HEK293 (cell line): Measurements from ENCODE around the gene PLEKHA8.
A peak's percentile ranks its signal among the peaks of the same experiment; 100 is the strongest.

Experiments
- CTCF ChIA-PET: fragments of 350-600 bp; formaldehyde crosslinking; extraction: SDS; loops from one replicate; lab custom pipeline; 2021; ENCODE audit warnings: antibody characterized with exemption; lab: Yijun Ruan, JAX
- POLR2A ChIA-PET: fragments of 300-600 bp; formaldehyde crosslinking; extraction: SDS; loops from one replicate; lab custom pipeline; 2020; ENCODE audit warnings: antibody characterized with exemption, inconsistent platforms; lab: Yijun Ruan, JAX
- H3K27ac ChIP-seq: fragments of 200-500 bp; sonication (Bioruptor generic); 2 replicates; pipeline ENCODE4 v1.5.1; 2014; ENCODE audit warnings: low read depth, low read length, control low read depth, inconsistent platforms; ENCODE audit errors: extremely low read depth
- H3K36me3 ChIP-seq, 2 experiments: fragments of 200-500 bp in 1 of 2; sonication (Bioruptor generic) in 1 of 2; 1 replicate in 1 of 2; 2 replicates in 1 of 2; pipeline ENCODE4 v1.5.1; 2014 to 2017; ENCODE audit warnings: inconsistent platforms in 2 of 2, low read length in 2 of 2; ENCODE audit not compliant: control insufficient read depth in 2 of 2, insufficient read depth in 1 of 2
- H3K4me1 ChIP-seq: fragments of 200-500 bp; sonication (Bioruptor generic); 2 replicates; pipeline ENCODE4 v1.5.1; 2014; ENCODE audit warnings: mild to moderate bottlenecking, low read length, inconsistent platforms; ENCODE audit not compliant: control insufficient read depth, insufficient read depth
- H3K4me3 ChIP-seq: 2 replicates; pipeline ENCODE4 v1.5.1; 2011; ENCODE audit warnings: low read depth, mild to moderate bottlenecking, control low read depth, low read length, moderate library complexity
- H3K9me3 ChIP-seq: fragments of 200-500 bp; sonication (Bioruptor generic); 2 replicates; pipeline ENCODE4 v1.5.1; 2014; ENCODE audit warnings: low read depth, low read length, inconsistent platforms; ENCODE audit not compliant: control insufficient read depth, insufficient read depth
- KLF10 ChIP-seq: fragments of 450-650 bp; IDR thresholded peaks from 2 replicates; pipeline ENCODE4 v1.5.1; 2018; ENCODE audit warnings: missing biosample characterization, mild to moderate bottlenecking, missing genetic modification characterization
- ZFHX2 ChIP-seq: fragments of 450-650 bp; formaldehyde crosslinking; conservative IDR thresholded peaks from 2 replicates; pipeline ENCODE4 v1.5.1; 2016; ENCODE audit warnings: missing biosample characterization, missing genetic modification characterization
- ZIC2 ChIP-seq: fragments of 450-650 bp; formaldehyde crosslinking; IDR thresholded peaks from 2 replicates; pipeline ENCODE4 v1.5.1; 2016; ENCODE audit warnings: missing biosample characterization, missing genetic modification characterization
- ZNF211 ChIP-seq: fragments of 450-650 bp; formaldehyde crosslinking; IDR thresholded peaks from 2 replicates; pipeline ENCODE4 v1.5.1; 2016; ENCODE audit warnings: low read depth, missing biosample characterization, missing genetic modification characterization
- ZNF350 ChIP-seq: fragments of 450-650 bp; formaldehyde crosslinking; IDR thresholded peaks from 2 replicates; pipeline ENCODE4 v1.5.0; 2017; ENCODE audit warnings: missing biosample characterization, mild to moderate bottlenecking, missing genetic modification characterization
- ZNF549 ChIP-seq: fragments of 450-650 bp; IDR thresholded peaks from 2 replicates; pipeline ENCODE4 v1.5.1; 2018; ENCODE audit warnings: missing biosample characterization, missing genetic modification characterization, mild to moderate bottlenecking, inconsistent platforms, moderate library complexity
- ZNF555 ChIP-seq: fragments of 450-650 bp; formaldehyde crosslinking; conservative IDR thresholded peaks from 2 replicates; pipeline ENCODE4 v1.5.1; 2017; ENCODE audit warnings: missing biosample characterization, mild to moderate bottlenecking, missing genetic modification characterization, inconsistent platforms
- ZNF777 ChIP-seq: fragments of 450-650 bp; formaldehyde crosslinking; IDR thresholded peaks from 2 replicates; pipeline ENCODE4 v1.5.1; 2017; ENCODE audit warnings: missing biosample characterization, missing genetic modification characterization, borderline replicate concordance
- ZSCAN30 ChIP-seq: fragments of 450-650 bp; IDR thresholded peaks from 2 replicates; pipeline ENCODE4 v1.5.1; 2018; ENCODE audit warnings: missing biosample characterization, mild to moderate bottlenecking, missing genetic modification characterization, moderate library complexity
- TF ChIP-seq, protein P1 (sequence below): sonication (generic); formaldehyde crosslinking; IDR thresholded peaks from 2 replicates; pipeline ENCODE4 v1.8.1; 2022; ENCODE audit warnings: mild to moderate bottlenecking, moderate library complexity, missing genetic modification reagents
- TF ChIP-seq, protein P2 (sequence below): fragments of 450-650 bp; formaldehyde crosslinking; IDR thresholded peaks from 2 replicates; pipeline ENCODE4 v1.5.1; 2016; ENCODE audit warnings: missing biosample characterization, missing genetic modification characterization
- TF ChIP-seq, protein P3 (sequence below): fragments of 450-650 bp; formaldehyde crosslinking; IDR thresholded peaks from 2 replicates; pipeline ENCODE4 v1.5.1; 2017; ENCODE audit warnings: missing biosample characterization, missing genetic modification characterization
- TF ChIP-seq, protein P4 (sequence below): fragments of 450-650 bp; formaldehyde crosslinking; IDR thresholded peaks from 2 replicates; pipeline ENCODE4 v1.5.1; 2016; ENCODE audit warnings: missing biosample characterization, missing genetic modification characterization
- TF ChIP-seq, protein P5 (sequence below): fragments of 450-650 bp; formaldehyde crosslinking; IDR thresholded peaks from 2 replicates; pipeline ENCODE4 v1.5.1; 2016; ENCODE audit warnings: missing biosample characterization, missing genetic modification characterization
- TF ChIP-seq, protein P6 (sequence below): fragments of 450-650 bp; formaldehyde crosslinking; IDR thresholded peaks from 2 replicates; pipeline ENCODE4 v1.5.1; 2016; ENCODE audit warnings: missing biosample characterization, missing genetic modification characterization
- TF ChIP-seq, protein P7 (sequence below): fragments of 450-650 bp; formaldehyde crosslinking; IDR thresholded peaks from 2 replicates; pipeline ENCODE4 v1.5.1; 2016; ENCODE audit warnings: missing biosample characterization, missing genetic modification characterization

Gene PLEKHA8

DNA sequence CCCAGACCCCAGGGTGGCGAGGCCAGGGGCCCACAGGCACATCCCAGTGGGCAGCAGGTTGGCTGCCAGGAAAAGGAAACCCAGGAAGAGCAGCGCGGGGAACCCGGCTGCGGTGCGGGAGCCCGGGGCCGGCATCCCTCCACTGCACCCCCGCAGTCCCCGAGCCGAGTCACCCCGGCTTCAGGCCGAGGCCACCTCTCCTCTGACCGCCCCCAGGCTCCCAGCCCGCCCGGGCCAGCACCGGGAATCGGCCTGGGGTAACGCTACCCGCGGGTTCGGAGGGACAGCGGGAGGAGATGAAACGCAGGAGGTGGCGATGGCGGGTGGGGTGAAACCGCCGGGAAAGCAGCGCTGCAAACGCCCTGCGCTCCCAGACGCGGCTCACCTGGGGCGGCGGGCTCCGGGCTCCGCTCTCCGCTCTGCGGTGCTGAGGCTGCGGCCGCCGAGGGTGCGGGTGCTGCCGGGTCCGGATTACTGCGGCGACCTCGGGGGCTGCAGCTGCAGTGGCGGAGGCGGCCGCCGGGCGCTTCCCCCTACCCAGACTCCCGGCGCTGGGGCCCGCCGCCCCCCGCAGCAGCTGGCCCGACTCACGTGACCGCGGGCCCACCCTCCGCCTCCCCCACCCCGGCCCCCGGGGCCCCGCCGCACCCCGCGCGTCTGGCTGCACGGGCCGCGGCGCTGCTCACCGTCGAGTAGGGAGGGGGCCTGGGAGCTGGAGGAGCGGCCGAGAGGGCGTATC, 38.8 kb upstream of the PLEKHA8 start, which contains the start of gene SCRN1 (continued):
- TF ChIP-seq, protein P1, sequence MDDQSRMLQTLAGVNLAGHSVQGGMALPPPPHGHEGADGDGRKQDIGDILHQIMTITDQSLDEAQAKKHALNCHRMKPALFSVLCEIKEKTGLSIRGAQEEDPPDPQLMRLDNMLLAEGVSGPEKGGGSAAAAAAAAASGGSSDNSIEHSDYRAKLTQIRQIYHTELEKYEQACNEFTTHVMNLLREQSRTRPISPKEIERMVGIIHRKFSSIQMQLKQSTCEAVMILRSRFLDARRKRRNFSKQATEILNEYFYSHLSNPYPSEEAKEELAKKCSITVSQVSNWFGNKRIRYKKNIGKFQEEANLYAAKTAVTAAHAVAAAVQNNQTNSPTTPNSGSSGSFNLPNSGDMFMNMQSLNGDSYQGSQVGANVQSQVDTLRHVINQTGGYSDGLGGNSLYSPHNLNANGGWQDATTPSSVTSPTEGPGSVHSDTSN, result no peak; the same call in 1 of the 2 replicates
- TF ChIP-seq ZNF211 (no peak), ZNF555 (tag by site-specific recombination) (no peak), ZSCAN30 (tag by site-specific recombination) (0 out of 2 replicates have a peak, but pooled peaks have one; percentile 49), ZFHX2 (tag by site-specific recombination) (0 out of 2 replicates have a peak, but pooled peaks have one; percentile 41), ZIC2 (tag by site-specific recombination) (peak; percentile 82)
- TF ChIP-seq, protein P2, sequence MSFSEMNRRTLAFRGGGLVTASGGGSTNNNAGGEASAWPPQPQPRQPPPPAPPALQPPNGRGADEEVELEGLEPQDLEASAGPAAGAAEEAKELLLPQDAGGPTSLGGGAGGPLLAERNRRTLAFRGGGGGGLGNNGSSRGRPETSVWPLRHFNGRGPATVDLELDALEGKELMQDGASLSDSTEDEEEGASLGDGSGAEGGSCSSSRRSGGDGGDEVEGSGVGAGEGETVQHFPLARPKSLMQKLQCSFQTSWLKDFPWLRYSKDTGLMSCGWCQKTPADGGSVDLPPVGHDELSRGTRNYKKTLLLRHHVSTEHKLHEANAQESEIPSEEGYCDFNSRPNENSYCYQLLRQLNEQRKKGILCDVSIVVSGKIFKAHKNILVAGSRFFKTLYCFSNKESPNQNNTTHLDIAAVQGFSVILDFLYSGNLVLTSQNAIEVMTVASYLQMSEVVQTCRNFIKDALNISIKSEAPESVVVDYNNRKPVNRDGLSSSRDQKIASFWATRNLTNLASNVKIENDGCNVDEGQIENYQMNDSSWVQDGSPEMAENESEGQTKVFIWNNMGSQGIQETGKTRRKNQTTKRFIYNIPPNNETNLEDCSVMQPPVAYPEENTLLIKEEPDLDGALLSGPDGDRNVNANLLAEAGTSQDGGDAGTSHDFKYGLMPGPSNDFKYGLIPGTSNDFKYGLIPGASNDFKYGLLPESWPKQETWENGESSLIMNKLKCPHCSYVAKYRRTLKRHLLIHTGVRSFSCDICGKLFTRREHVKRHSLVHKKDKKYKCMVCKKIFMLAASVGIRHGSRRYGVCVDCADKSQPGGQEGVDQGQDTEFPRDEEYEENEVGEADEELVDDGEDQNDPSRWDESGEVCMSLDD, result 0 out of 2 replicates have a peak, but pooled peaks have one; percentile 48
- TF ChIP-seq, protein P3, sequence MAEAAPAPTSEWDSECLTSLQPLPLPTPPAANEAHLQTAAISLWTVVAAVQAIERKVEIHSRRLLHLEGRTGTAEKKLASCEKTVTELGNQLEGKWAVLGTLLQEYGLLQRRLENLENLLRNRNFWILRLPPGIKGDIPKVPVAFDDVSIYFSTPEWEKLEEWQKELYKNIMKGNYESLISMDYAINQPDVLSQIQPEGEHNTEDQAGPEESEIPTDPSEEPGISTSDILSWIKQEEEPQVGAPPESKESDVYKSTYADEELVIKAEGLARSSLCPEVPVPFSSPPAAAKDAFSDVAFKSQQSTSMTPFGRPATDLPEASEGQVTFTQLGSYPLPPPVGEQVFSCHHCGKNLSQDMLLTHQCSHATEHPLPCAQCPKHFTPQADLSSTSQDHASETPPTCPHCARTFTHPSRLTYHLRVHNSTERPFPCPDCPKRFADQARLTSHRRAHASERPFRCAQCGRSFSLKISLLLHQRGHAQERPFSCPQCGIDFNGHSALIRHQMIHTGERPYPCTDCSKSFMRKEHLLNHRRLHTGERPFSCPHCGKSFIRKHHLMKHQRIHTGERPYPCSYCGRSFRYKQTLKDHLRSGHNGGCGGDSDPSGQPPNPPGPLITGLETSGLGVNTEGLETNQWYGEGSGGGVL, result peak; percentile 45; the same call in 1 of the 2 replicates
- TF ChIP-seq, protein P4, sequence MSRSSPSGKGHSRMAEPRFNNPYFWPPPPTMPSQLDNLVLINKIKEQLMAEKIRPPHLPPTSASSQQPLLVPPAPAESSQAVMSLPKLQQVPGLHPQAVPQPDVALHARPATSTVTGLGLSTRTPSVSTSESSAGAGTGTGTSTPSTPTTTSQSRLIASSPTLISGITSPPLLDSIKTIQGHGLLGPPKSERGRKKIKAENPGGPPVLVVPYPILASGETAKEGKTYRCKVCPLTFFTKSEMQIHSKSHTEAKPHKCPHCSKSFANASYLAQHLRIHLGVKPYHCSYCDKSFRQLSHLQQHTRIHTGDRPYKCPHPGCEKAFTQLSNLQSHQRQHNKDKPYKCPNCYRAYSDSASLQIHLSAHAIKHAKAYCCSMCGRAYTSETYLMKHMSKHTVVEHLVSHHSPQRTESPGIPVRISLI (tag by site-specific recombination), result no peak

DNA sequence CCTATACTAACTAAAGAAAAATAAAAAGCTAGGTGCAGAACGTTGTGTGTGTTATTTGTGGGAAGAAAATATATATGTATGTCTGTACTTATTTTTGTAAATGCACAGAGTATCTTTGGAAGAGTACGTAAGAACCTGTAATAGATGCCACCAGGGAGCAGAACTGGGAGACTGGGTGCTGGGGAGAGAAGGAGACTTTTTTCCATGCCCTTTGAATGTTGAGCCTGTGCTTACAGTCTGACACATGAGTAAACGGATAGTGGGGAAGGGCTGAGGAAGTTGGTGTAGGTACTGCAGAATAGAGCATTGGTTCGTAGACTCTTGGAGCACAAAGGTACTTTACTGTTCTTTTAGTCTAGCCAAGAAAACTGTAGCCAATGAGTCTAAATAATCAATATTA, 37.3 kb upstream of the PLEKHA8 start:
- no peak for TF ChIP-seq ZIC2 (tag by site-specific recombination)
- TF ChIP-seq, protein P5, sequence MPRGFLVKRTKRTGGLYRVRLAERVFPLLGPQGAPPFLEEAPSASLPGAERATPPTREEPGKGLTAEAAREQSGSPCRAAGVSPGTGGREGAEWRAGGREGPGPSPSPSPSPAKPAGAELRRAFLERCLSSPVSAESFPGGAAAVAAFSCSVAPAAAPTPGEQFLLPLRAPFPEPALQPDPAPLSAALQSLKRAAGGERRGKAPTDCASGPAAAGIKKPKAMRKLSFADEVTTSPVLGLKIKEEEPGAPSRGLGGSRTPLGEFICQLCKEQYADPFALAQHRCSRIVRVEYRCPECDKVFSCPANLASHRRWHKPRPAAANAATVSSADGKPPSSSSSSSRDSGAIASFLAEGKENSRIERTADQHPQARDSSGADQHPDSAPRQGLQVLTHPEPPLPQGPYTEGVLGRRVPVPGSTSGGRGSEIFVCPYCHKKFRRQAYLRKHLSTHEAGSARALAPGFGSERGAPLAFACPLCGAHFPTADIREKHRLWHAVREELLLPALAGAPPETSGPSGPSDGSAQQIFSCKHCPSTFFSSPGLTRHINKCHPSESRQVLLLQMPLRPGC (tag by site-specific recombination), result no peak
- TF ChIP-seq, protein P6, sequence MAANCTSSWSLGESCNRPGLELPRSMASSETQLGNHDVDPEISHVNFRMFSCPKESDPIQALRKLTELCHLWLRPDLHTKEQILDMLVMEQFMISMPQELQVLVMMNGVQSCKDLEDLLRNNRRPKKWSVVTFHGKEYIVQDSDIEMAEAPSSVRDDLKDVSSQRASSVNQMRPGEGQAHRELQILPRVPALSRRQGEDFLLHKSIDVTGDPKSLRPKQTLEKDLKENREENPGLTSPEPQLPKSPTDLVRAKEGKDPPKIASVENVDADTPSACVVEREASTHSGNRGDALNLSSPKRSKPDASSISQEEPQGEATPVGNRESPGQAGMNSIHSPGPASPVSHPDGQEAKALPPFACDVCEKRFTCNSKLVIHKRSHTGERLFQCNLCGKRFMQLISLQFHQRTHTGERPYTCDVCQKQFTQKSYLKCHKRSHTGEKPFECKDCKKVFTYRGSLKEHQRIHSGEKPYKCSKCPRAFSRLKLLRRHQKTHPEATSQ (tag by site-specific recombination), result no peak
- TF ChIP-seq ZNF549 (tag by site-specific recombination), result no peak
- no peak for TF ChIP-seq ZNF777
- no peak for TF ChIP-seq KLF10
- TF ChIP-seq, protein P7, sequence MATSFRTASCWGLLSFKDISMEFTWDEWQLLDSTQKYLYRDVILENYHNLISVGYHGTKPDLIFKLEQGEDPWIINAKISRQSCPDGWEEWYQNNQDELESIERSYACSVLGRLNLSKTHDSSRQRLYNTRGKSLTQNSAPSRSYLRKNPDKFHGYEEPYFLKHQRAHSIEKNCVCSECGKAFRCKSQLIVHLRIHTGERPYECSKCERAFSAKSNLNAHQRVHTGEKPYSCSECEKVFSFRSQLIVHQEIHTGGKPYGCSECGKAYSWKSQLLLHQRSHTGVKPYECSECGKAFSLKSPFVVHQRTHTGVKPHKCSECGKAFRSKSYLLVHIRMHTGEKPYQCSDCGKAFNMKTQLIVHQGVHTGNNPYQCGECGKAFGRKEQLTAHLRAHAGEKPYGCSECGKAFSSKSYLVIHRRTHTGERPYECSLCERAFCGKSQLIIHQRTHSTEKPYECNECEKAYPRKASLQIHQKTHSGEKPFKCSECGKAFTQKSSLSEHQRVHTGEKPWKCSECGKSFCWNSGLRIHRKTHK, result no peak
- TF ChIP-seq ZNF350 (tag by site-specific recombination), result no peak
- H3K27ac ChIP-seq, result no peak overlapping the region
- H3K9me3 ChIP-seq, result no peaks in the 10 kb centered on the region
- CTCF ChIA-PET, result no interaction called here
- H3K4me3 ChIP-seq, result no peak overlapping the region
- peaks cover 5% of the 10 kb centered on the region for H3K4me1 ChIP-seq
- no peaks in the 10 kb centered on the region; a peak in 1 of 3 replicates for H3K36me3 ChIP-seq
- POLR2A ChIA-PET, result no interaction called here
